Measurements from ENCODE around the gene PRF1. TPM values are rescaled to one million over a fixed set of nuclear protein-coding genes. Genes with fewer than 3 reads are reported as not detected.

The PRF1 gene
- total and polyA plus RNA-seq, 2 of the 13 experiments (the other 11 are each of a cell fraction or from before 2014, with no cell fraction given), result 1.00 to 1.4 TPM

GRCh38 chr10:70560511-70560941 lies 42.0 kb downstream of the PRF1 start:
- DNase-seq (ENCODE audit: low spot score), result no peak
- Histone ChIP-seq H2AFZ (ENCODE audit: low read length) (no peak overlapping the region), H3K4me3 (replicated peaks in 1 of 3; ENCODE audit: insufficient read depth in 1 of 3, low read depth in 2 of 3, low read length in 3 of 3) (no peak overlapping the region), H3K4me2 (ENCODE audit: low read depth, low read length) (no peak overlapping the region), H3K9me3 (ENCODE audit: low read length) (no peaks in the 10 kb centered on the region), H3K9ac (ENCODE audit: insufficient read depth, low read depth, low read length) (no peak overlapping the region), H3K27me3 (ENCODE audit: control insufficient read depth in 1 of 2, insufficient read depth in 2 of 2, low read length in 2 of 2) (peaks cover 2% of the 10 kb centered on the region in 2 experiments; a peak in 2 of 5 replicates), H3K79me2 (ENCODE audit: insufficient read depth, low read length) (no peaks in the 10 kb centered on the region), H4K20me1 (ENCODE audit: insufficient read depth, low read length) (no peaks in the 10 kb centered on the region), H3K27ac (ENCODE audit: extremely low read length, insufficient read depth, low read length) (no peak overlapping the region), H3K4me1 (ENCODE audit: insufficient read depth, low read length) (peaks cover 11% of the 10 kb centered on the region; the same call in 1 of the 2 replicates), H3K36me3 (replicated peaks in 1 of 2; ENCODE audit: control insufficient read depth in 1 of 2, insufficient read depth in 2 of 2, low read length in 2 of 2) (no peaks in the 10 kb centered on the region)
- FAIRE-seq, result no peak
- intact Hi-C loops (cut with micrococcal nuclease; ENCODE audit: unreplicated experiment) (no loop called here), in situ Hi-C loops (cut with HindIII; ENCODE audit: extremely low pct_ligation_motif_present, low pct_unique_long_range_greater_than_20kb) (no loop called here)
- ATAC-seq, result no peak
- ChIA-PET CTCF (ENCODE audit: low intra/inter-chr PET ratio, low total read pairs) (interaction anchor here (2.5 kb wide), 1 partner anchor 198 kb away, joined by 26 read pairs; no protein-coding TSS in a partner anchor), POLR2A (no interaction called here)
- BruUV-seq (replicated peaks), result no TSS peak
- 100% methylated on average over 1 of the region's 14 CpGs for WGBS (ENCODE audit: low lambda C conversion rate)
- TF ChIP-seq, protein P1, sequence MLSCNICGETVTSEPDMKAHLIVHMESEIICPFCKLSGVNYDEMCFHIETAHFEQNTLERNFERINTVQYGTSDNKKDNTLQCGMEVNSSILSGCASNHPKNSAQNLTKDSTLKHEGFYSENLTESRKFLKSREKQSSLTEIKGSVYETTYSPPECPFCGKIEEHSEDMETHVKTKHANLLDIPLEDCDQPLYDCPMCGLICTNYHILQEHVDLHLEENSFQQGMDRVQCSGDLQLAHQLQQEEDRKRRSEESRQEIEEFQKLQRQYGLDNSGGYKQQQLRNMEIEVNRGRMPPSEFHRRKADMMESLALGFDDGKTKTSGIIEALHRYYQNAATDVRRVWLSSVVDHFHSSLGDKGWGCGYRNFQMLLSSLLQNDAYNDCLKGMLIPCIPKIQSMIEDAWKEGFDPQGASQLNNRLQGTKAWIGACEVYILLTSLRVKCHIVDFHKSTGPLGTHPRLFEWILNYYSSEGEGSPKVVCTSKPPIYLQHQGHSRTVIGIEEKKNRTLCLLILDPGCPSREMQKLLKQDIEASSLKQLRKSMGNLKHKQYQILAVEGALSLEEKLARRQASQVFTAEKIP (CRISPR knock-in tag; IDR thresholded peaks at IDR 0.05; ENCODE audit: borderline replicate concordance), result no peak
- no peak for TF ChIP-seq SNAPC4 (CRISPR knock-in tag; IDR thresholded peaks at IDR 0.05)
- TF ChIP-seq SMC3 (IDR thresholded peaks at IDR 0.05; ENCODE audit: low read length), result no peak
- TF ChIP-seq, protein P2, sequence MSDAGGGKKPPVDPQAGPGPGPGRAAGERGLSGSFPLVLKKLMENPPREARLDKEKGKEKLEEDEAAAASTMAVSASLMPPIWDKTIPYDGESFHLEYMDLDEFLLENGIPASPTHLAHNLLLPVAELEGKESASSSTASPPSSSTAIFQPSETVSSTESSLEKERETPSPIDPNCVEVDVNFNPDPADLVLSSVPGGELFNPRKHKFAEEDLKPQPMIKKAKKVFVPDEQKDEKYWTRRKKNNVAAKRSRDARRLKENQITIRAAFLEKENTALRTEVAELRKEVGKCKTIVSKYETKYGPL (CRISPR knock-in tag; IDR thresholded peaks at IDR 0.05), result no peak
- no peak for TF ChIP-seq ZNF549 (CRISPR knock-in tag; IDR thresholded peaks at IDR 0.05)
- TF ChIP-seq PCBP1 (IDR thresholded peaks at IDR 0.05; ENCODE audit: borderline replicate concordance, low read depth, low read length), result no peak
- TF ChIP-seq, protein P3, sequence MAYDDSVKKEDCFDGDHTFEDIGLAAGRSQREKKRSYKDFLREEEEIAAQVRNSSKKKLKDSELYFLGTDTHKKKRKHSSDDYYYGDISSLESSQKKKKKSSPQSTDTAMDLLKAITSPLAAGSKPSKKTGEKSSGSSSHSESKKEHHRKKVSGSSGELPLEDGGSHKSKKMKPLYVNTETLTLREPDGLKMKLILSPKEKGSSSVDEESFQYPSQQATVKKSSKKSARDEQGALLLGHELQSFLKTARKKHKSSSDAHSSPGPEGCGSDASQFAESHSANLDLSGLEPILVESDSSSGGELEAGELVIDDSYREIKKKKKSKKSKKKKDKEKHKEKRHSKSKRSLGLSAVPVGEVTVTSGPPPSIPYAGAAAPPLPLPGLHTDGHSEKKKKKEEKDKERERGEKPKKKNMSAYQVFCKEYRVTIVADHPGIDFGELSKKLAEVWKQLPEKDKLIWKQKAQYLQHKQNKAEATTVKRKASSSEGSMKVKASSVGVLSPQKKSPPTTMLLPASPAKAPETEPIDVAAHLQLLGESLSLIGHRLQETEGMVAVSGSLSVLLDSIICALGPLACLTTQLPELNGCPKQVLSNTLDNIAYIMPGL (CRISPR knock-in tag; IDR thresholded peaks at IDR 0.05; ENCODE audit: borderline replicate concordance in 1 of 2, low read depth in 1 of 2), result no peak
- TF ChIP-seq ZNF101 (CRISPR knock-in tag; IDR thresholded peaks at IDR 0.05; ENCODE audit: borderline replicate concordance, low read depth), result no peak
- TF ChIP-seq SOX5 (CRISPR knock-in tag; IDR thresholded peaks at IDR 0.05; ENCODE audit: borderline replicate concordance), result no peak
- no peak for TF ChIP-seq ZSCAN5A (CRISPR knock-in tag; IDR thresholded peaks at IDR 0.05; ENCODE audit: borderline replicate concordance)
- TF ChIP-seq ZNF563 (CRISPR knock-in tag; IDR thresholded peaks at IDR 0.05), result no peak
- no peak for TF ChIP-seq PAWR (CRISPR knock-in tag; IDR thresholded peaks at IDR 0.05; ENCODE audit: borderline replicate concordance)
- no peak for TF ChIP-seq SMAD9 (CRISPR knock-in tag; IDR thresholded peaks at IDR 0.05)
